HepG2 (cell line): ENCODE results near the gene LRRN4CL.

Experiments used
- CHCHD3 ChIP-seq: sonication (generic); formaldehyde crosslinking; IDR thresholded peaks from 2 replicates; pipeline ENCODE4 v1.8.0; 2022; ENCODE audit warnings: mild to moderate bottlenecking, missing genetic modification reagents, moderate library complexity
- GABPB1 ChIP-seq: IDR thresholded peaks from 2 replicates; pipeline ENCODE4 v1.6.1; 2016; ENCODE audit warnings: mild to moderate bottlenecking, missing genetic modification reagents, moderate library complexity, missing compliant biosample characterization
- MNT ChIP-seq: fragments of 450-650 bp; IDR thresholded peaks from 2 replicates; pipeline ENCODE4 v1.6.1; 2016
- PATZ1 ChIP-seq: sonication (generic); formaldehyde crosslinking; IDR thresholded peaks from 2 replicates; pipeline ENCODE4 v1.4.0; 2020; ENCODE audit warnings: missing genetic modification reagents
- PBX3 ChIP-seq: sonication (generic); formaldehyde crosslinking; IDR thresholded peaks from 2 replicates; pipeline ENCODE4 v1.8.1; 2023; ENCODE audit warnings: missing genetic modification reagents, inconsistent platforms, borderline replicate concordance
- PRDM4 ChIP-seq: sonication (generic); formaldehyde crosslinking; IDR thresholded peaks from 2 replicates; pipeline ENCODE4 v1.9.0; 2021; ENCODE audit warnings: missing genetic modification reagents, borderline replicate concordance
- RAD51 ChIP-seq: fragments of 450-650 bp; IDR thresholded peaks from 2 replicates; pipeline ENCODE4 v1.6.1; 2016; ENCODE audit warnings: borderline replicate concordance
- USF2 ChIP-seq, 2 experiments: sonication (generic) in 1 of 2; formaldehyde crosslinking in 1 of 2; IDR thresholded peaks; 2 replicates each; pipeline versions ENCODE4 v1.5.1 to v1.6.1; 2011 to 2020; ENCODE audit warnings: borderline replicate concordance in 1 of 2, low read depth in 1 of 2, low read length in 1 of 2, mild to moderate bottlenecking in 1 of 2, missing genetic modification reagents in 1 of 2, moderate library complexity in 1 of 2
- ZBTB43 ChIP-seq: sonication (generic); formaldehyde crosslinking; conservative IDR thresholded peaks from 2 replicates; pipeline ENCODE4 v1.4.0; 2020; ENCODE audit warnings: missing genetic modification reagents
- ZNF75D ChIP-seq: sonication (generic); formaldehyde crosslinking; IDR thresholded peaks from 2 replicates; pipeline ENCODE4 v1.8.1; 2023; ENCODE audit warnings: missing genetic modification reagents, mild to moderate bottlenecking, borderline replicate concordance

GRCh38 chr11:62669420-62670161 is 19.7 kb downstream of the LRRN4CL start:
- no peak for TF ChIP-seq MNT
- TF ChIP-seq GABPB1 (CRISPR knock-in tag), result no peak
- TF ChIP-seq PBX3 (CRISPR knock-in tag), result no peak
- TF ChIP-seq CHCHD3 (CRISPR knock-in tag), result no peak
- no peak for TF ChIP-seq ZBTB43
- TF ChIP-seq USF2 (IDR thresholded peaks at IDR 0.05; ENCODE audit: low read depth, low read length), result no peak
- TF ChIP-seq USF2 (CRISPR knock-in tag; IDR thresholded peaks at IDR 0.05; ENCODE audit: borderline replicate concordance), result no peak
- TF ChIP-seq RAD51, result no peak
- TF ChIP-seq PATZ1 (CRISPR knock-in tag), result no peak
- no peak for TF ChIP-seq PRDM4 (CRISPR knock-in tag)
- TF ChIP-seq ZNF75D (CRISPR knock-in tag), result no peak
